HEK293T (cell line): Measurements from ENCODE around the gene ACTL9.

ENCODE experiments used
- BHLHE40 ChIP-seq: fragments of 450-650 bp; IDR thresholded peaks from 2 replicates; pipeline ENCODE4 v1.6.1; 2016; ENCODE audit warnings: mild to moderate bottlenecking, moderate library complexity, borderline replicate concordance
- CTBP1 ChIP-seq: fragments of 450-650 bp; IDR thresholded peaks from 2 replicates; pipeline ENCODE4 v1.6.1; 2016; ENCODE audit warnings: borderline replicate concordance
- ELF4 ChIP-seq: fragments of 450-650 bp; IDR thresholded peaks from 2 replicates; pipeline ENCODE4 v1.6.1; 2017; ENCODE audit warnings: antibody characterized with exemption
- FOXA1 ChIP-seq: fragments of 450-650 bp; IDR thresholded peaks from 2 replicates; pipeline ENCODE4 v1.6.1; 2016; ENCODE audit warnings: mild to moderate bottlenecking
- FOXK2 ChIP-seq: fragments of 450-650 bp; IDR thresholded peaks from 2 replicates; pipeline ENCODE4 v1.6.1; 2016; ENCODE audit warnings: mild to moderate bottlenecking
- FOXM1 ChIP-seq: fragments of 450-650 bp; IDR thresholded peaks from 2 replicates; pipeline ENCODE4 v1.6.1; 2017; ENCODE audit warnings: mild to moderate bottlenecking, borderline replicate concordance
- HDGF ChIP-seq: fragments of 450-650 bp; IDR thresholded peaks from 2 replicates; pipeline ENCODE4 v1.6.1; 2017; ENCODE audit warnings: antibody characterized with exemption, borderline replicate concordance
- LEF1 ChIP-seq: fragments of 450-650 bp; IDR thresholded peaks from 2 replicates; pipeline ENCODE4 v1.6.1; 2017; ENCODE audit warnings: mild to moderate bottlenecking, borderline replicate concordance
- NFRKB ChIP-seq: fragments of 450-650 bp; IDR thresholded peaks from 2 replicates; pipeline ENCODE4 v1.6.1; 2016; ENCODE audit warnings: mild to moderate bottlenecking, moderate library complexity
- PKNOX1 ChIP-seq: fragments of 450-650 bp; IDR thresholded peaks from 2 replicates; pipeline ENCODE4 v1.6.1; 2016
- SP1 ChIP-seq: fragments of 450-650 bp; IDR thresholded peaks from 2 replicates; pipeline ENCODE4 v1.6.1; 2017
- SUZ12 ChIP-seq: fragments of 450-650 bp; IDR thresholded peaks from 2 replicates; pipeline ENCODE4 v1.6.1; 2016; ENCODE audit warnings: mild to moderate bottlenecking
- TARDBP ChIP-seq: fragments of 450-650 bp; IDR thresholded peaks from 2 replicates; pipeline ENCODE4 v1.6.1; 2016

DNA sequence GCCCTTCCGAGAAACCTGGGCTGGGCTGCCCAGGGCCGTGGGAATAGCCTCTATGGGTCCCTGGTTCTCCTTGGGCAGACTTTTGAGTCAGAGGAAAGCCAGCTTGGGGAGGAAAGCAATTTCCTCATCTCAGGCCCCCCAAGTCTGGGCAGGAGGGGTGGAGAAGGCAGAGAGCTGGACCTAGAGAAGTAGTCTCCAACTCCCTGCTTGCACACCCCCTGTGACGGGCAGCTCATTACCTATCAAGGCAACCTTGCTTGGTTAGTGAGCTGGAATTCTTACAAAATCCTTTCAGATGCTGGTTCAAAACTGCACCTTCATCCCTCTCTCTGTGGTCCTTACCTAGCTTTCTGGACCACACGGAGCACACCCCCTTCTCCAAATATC is 33.9 kb downstream of the ACTL9 start:
- TF ChIP-seq FOXM1 (no peak), BHLHE40 (no peak), FOXK2 (no peak), FOXA1 (no peak), CTBP1 (no peak), PKNOX1 (no peak), HDGF (no peak), ELF4 (no peak), NFRKB (no peak), SUZ12 (no peak), TARDBP (no peak), SP1 (no peak), LEF1 (no peak)
